GM23338 (cell line): ENCODE results near the gene PRTN3. TPM values are rescaled to one million over a fixed set of nuclear protein-coding genes. Genes with fewer than 3 reads are reported as not detected.

Experiments used
- EZH2phosphoT487 ChIP-seq: fragments of 200-600 bp; sonication (generic); IDR thresholded peaks from one replicate; pipeline ENCODE4 v1.8.1; 2018; ENCODE audit warnings: antibody characterized with exemption; ENCODE audit not compliant: unreplicated experiment
- NANOG ChIP-seq: IDR thresholded peaks from 2 replicates; pipeline ENCODE4 v1.6.1; 2016; ENCODE audit warnings: antibody characterized with exemption, borderline replicate concordance
- POLR2AphosphoS5 ChIP-seq: IDR thresholded peaks from 2 replicates; pipeline ENCODE4 v1.6.1; 2016; ENCODE audit warnings: antibody characterized with exemption, low read depth
- REST ChIP-seq: IDR thresholded peaks from one replicate; pipeline ENCODE4 v1.6.1; 2018; ENCODE audit warnings: antibody characterized with exemption; ENCODE audit not compliant: unreplicated experiment
- polyA plus RNA-seq: library from polyadenylated mRNA; unstranded; fragments of >200 nt; fragmentation: Nextera tagmentation; extraction: Ambion mirVana; gene quantifications from 2 replicates; pipeline ENCODE4 v1.2.1, GENCODE V29; 2016
- total RNA-seq: library from RNA; depleted of rRNA; stranded (reverse); fragments of >200 nt; shearing (Covaris generic); gene quantifications from 2 replicates; pipeline ENCODE4 v1.2.3, GENCODE V29; 2014
- TF ChIP-seq, protein P1 (sequence below): fragments of 250-450 bp; sonication (Bioruptor Pico); IDR thresholded peaks from 2 replicates; pipeline ENCODE4 v1.5.0; 2020; ENCODE audit warnings: mild to moderate bottlenecking, moderate library complexity
- TF ChIP-seq, protein P2 (sequence below), 2 experiments: fragments of 200-600 bp in 1 of 2; sonication (generic) in 1 of 2; conservative IDR thresholded peaks; 2 replicates each; pipeline versions ENCODE4 v1.5.1 to v1.6.1; 2016 to 2017; ENCODE audit warnings: antibody characterized with exemption in 2 of 2, low read depth in 2 of 2, mild to moderate bottlenecking in 2 of 2, moderate library complexity in 1 of 2

PRTN3 gene
- total and polyA plus RNA-seq, 2 experiments from 2014 or later = 0.21 to 0.68 TPM

- TF ChIP-seq, protein P1, sequence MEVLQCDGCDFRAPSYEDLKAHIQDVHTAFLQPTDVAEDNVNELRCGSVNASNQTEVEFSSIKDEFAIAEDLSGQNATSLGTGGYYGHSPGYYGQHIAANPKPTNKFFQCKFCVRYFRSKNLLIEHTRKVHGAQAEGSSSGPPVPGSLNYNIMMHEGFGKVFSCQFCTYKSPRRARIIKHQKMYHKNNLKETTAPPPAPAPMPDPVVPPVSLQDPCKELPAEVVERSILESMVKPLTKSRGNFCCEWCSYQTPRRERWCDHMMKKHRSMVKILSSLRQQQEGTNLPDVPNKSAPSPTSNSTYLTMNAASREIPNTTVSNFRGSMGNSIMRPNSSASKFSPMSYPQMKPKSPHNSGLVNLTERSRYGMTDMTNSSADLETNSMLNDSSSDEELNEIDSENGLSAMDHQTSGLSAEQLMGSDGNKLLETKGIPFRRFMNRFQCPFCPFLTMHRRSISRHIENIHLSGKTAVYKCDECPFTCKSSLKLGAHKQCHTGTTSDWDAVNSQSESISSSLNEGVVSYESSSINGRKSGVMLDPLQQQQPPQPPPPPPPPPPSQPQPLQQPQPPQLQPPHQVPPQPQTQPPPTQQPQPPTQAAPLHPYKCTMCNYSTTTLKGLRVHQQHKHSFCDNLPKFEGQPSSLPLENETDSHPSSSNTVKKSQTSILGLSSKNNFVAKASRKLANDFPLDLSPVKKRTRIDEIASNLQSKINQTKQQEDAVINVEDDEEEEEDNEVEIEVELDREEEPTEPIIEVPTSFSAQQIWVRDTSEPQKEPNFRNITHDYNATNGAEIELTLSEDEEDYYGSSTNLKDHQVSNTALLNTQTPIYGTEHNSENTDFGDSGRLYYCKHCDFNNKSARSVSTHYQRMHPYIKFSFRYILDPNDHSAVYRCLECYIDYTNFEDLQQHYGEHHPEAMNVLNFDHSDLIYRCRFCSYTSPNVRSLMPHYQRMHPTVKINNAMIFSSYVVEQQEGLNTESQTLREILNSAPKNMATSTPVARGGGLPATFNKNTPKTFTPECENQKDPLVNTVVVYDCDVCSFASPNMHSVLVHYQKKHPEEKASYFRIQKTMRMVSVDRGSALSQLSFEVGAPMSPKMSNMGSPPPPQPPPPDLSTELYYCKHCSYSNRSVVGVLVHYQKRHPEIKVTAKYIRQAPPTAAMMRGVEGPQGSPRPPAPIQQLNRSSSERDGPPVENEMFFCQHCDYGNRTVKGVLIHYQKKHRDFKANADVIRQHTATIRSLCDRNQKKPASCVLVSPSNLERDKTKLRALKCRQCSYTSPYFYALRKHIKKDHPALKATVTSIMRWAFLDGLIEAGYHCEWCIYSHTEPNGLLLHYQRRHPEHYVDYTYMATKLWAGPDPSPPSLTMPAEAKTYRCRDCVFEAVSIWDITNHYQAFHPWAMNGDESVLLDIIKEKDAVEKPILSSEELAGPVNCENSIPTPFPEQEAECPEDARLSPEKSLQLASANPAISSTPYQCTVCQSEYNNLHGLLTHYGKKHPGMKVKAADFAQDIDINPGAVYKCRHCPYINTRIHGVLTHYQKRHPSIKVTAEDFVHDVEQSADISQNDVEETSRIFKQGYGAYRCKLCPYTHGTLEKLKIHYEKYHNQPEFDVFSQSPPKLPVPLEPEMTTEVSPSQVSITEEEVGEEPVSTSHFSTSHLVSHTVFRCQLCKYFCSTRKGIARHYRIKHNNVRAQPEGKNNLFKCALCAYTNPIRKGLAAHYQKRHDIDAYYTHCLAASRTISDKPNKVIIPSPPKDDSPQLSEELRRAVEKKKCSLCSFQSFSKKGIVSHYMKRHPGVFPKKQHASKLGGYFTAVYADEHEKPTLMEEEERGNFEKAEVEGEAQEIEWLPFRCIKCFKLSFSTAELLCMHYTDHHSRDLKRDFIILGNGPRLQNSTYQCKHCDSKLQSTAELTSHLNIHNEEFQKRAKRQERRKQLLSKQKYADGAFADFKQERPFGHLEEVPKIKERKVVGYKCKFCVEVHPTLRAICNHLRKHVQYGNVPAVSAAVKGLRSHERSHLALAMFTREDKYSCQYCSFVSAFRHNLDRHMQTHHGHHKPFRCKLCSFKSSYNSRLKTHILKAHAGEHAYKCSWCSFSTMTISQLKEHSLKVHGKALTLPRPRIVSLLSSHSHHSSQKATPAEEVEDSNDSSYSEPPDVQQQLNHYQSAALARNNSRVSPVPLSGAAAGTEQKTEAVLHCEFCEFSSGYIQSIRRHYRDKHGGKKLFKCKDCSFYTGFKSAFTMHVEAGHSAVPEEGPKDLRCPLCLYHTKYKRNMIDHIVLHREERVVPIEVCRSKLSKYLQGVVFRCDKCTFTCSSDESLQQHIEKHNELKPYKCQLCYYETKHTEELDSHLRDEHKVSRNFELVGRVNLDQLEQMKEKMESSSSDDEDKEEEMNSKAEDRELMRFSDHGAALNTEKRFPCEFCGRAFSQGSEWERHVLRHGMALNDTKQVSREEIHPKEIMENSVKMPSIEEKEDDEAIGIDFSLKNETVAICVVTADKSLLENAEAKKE (CRISPR knock-in tag) = no peak
- TF ChIP-seq, protein P2, sequence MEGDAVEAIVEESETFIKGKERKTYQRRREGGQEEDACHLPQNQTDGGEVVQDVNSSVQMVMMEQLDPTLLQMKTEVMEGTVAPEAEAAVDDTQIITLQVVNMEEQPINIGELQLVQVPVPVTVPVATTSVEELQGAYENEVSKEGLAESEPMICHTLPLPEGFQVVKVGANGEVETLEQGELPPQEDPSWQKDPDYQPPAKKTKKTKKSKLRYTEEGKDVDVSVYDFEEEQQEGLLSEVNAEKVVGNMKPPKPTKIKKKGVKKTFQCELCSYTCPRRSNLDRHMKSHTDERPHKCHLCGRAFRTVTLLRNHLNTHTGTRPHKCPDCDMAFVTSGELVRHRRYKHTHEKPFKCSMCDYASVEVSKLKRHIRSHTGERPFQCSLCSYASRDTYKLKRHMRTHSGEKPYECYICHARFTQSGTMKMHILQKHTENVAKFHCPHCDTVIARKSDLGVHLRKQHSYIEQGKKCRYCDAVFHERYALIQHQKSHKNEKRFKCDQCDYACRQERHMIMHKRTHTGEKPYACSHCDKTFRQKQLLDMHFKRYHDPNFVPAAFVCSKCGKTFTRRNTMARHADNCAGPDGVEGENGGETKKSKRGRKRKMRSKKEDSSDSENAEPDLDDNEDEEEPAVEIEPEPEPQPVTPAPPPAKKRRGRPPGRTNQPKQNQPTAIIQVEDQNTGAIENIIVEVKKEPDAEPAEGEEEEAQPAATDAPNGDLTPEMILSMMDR (conservative IDR thresholded peaks at IDR 0.05; ENCODE audit: low read depth in 2 of 2) = no peak
- TF ChIP-seq EZH2phosphoT487 (no peak), REST (no peak), POLR2AphosphoS5 (no peak), NANOG (no peak)
Observed at GRCh38 chr19:827710-828321, 13.0 kb upstream of the PRTN3 start, which contains the start of gene AZU1 (continued).
